Heart left ventricle (tissue), 16 donors: ENCODE data around the gene PHACTR3. TPM values are rescaled to one million over a fixed set of nuclear protein-coding genes. Genes with fewer than 3 reads are reported as not detected.

ENCODE experiments used
- ATAC-seq, 4 donors: fragments of 200-7000 bp; cut with Tn5 transposase; one replicate each; pipeline ENCODE4 v1.9.1; 2020 to 2022; ENCODE audit warnings: moderate library complexity in 4 of 4, mild to moderate bottlenecking in 3 of 4, moderate number of reproducible peaks in 1 of 4
- DNase-seq, 5 donors: peaks; one replicate each; pipeline ENCODE4 v3.0.0-alpha.2; 2020
- H3K27ac ChIP-seq, 12 donors: fragments of 200-600 bp; sonication (generic) in 4 of 12; one replicate each; pipeline versions ENCODE4 v1.5.0 to v1.8.0; 2016 to 2022; ENCODE audit warnings: mild to moderate bottlenecking in 2 of 12
- H3K27me3 ChIP-seq, 9 donors: fragments of 200-600 bp; sonication (generic) in 2 of 9; one replicate each; pipeline versions ENCODE4 v1.5.1 to v1.8.0; 2016 to 2022; ENCODE audit warnings: mild to moderate bottlenecking in 3 of 9
- H3K36me3 ChIP-seq, 9 donors: fragments of 200-600 bp; sonication (generic) in 2 of 9; one replicate each; pipeline versions ENCODE4 v1.5.0 to v1.8.0; 2018 to 2022; ENCODE audit warnings: mild to moderate bottlenecking in 2 of 9
- H3K4me1 ChIP-seq, 12 donors: fragments of 200-600 bp; sonication (generic) in 4 of 12; one replicate each; pipeline versions ENCODE4 v1.5.0 to v1.8.0; 2016 to 2022; ENCODE audit warnings: mild to moderate bottlenecking in 3 of 12
- H3K4me3 ChIP-seq, 12 donors: fragments of 200-600 bp; sonication (generic) in 4 of 12; one replicate each; pipeline versions ENCODE4 v1.5.0 to v1.8.0; 2017 to 2022; ENCODE audit warnings: mild to moderate bottlenecking in 9 of 12, moderate library complexity in 4 of 12
- H3K9me3 ChIP-seq, 12 donors: fragments of 200-600 bp; sonication (generic) in 4 of 12; one replicate each; pipeline versions ENCODE4 v1.5.0 to v1.8.0; 2016 to 2022; ENCODE audit warnings: mild to moderate bottlenecking in 1 of 12
- POLR2A ChIP-seq, 2 donors: fragments of 450-650 bp; IDR thresholded peaks; one replicate each; pipeline ENCODE4 v1.6.1; 2017; ENCODE audit warnings: antibody characterized with exemption in 2 of 2, mild to moderate bottlenecking in 2 of 2, moderate library complexity in 2 of 2
- WGBS, 4 donors: extraction: QIAGEN DNeasy Blood & Tissue Kit in 2 of 4; methylation state at CpG; one replicate each; pipeline versions ENCODE4 v1.1.5 to v1.1.7; 2013 to 2018; 5-methylcytosine and 5-hydroxymethylcytosine counted together
- intact Hi-C, 10 donors: fragments of 100-400 bp; cut with DNase I; formaldehyde crosslinking; loops; one replicate each; pipeline versions ENCODE4 v1.11.1 to v1.14.2; 2022
- polyA plus RNA-seq, 2 donors: library from polyadenylated mRNA; stranded (reverse); fragments of 200-250 nt; gene quantifications; one replicate each; pipeline ENCODE4 v1.2.3, GENCODE V29; 2013
- total RNA-seq, 9 donors: library from RNA; depleted of rRNA in 2 of 9; stranded (reverse); fragments of >200 nt in 2 of 9; fragmentation: NEBNext Ultra II Directional in 3 of 9; extraction: Animal tissue kit (Norgen Biotek cat#: 25700) in 3 of 9; gene quantifications; one replicate each; pipeline versions ENCODE4 v1.1.0 to v1.2.4, GENCODE V29; 2016 to 2023
- TF ChIP-seq, protein P1 (sequence below), 12 donors: fragments of 200-600 bp; sonication (generic) in 4 of 12; IDR thresholded peaks; one replicate each; pipeline versions ENCODE4 v1.5.0 to v1.8.0; 2018 to 2022; ENCODE audit warnings: antibody characterized with exemption in 12 of 12, mild to moderate bottlenecking in 5 of 12
- donor health status: ischemic (EF 13 %, LVEDD 7.1; RV severe dilation, severe dysfunction).
- donor health status: healthy with polysubstance abuse.
- donor health status: DM: no; HTN: yes; CAD: no.
- donor health status: DM: no; HTN: no; CAD: no.
- donor health status: ischemic (EF 25% LVEDD 6.9; RV normal size, moderate dysfunction).
- donor health status: ischemic (EF 25% LVEDD 5.7; RV mildly dilated, moderate dysfunction).
- donor health status: healthy.
- donor health status: DM: yes; HTN: yes; CAD: no.
- donor health status: ischemic (EF 35%, LVEDD 5.7; RV mildly dilated, moderate dysfunction).
- donor health status: nonischemic (EF 11% LVEDD 7.7; RV severe dilation, severe dysfunction).
- donor health status: DM: yes; HTN: yes; CAD: no.
- donor health status: PGD.
- donor health status: ischemic (EF 29% LVEDD 5.4; RV normal size, mild dysfunction).
- donor health status: nonischemic (EF 23%, LVEDD 6.1; RV moderate dilation, normal function).

Gene PHACTR3
- total and polyA plus RNA-seq, 11 donors, result 0.19 to 14.6 (median 3.5) TPM

- WGBS, 4 donors, result 60 to 82% (median 70%) methylated on average over 3 of the region's 3 CpGs
- H3K9me3 ChIP-seq, result no peaks in the 10 kb centered on the region
- no peaks in the 10 kb centered on the region for H3K36me3 ChIP-seq
- H3K27me3 ChIP-seq, result no peaks in the 10 kb centered on the region
- H3K4me3 ChIP-seq, result no peak overlapping the region
- ATAC-seq, result no peak
- peaks cover 0 to 14% (median 0%) of the 10 kb centered on the region in 12 donors for H3K4me1 ChIP-seq
- intact Hi-C loops, result no loop called here
- no peak overlapping the region for H3K27ac ChIP-seq
- no peak for DNase-seq
- no peak for TF ChIP-seq POLR2A (IDR thresholded peaks at IDR 0.05)
- TF ChIP-seq, protein P1, sequence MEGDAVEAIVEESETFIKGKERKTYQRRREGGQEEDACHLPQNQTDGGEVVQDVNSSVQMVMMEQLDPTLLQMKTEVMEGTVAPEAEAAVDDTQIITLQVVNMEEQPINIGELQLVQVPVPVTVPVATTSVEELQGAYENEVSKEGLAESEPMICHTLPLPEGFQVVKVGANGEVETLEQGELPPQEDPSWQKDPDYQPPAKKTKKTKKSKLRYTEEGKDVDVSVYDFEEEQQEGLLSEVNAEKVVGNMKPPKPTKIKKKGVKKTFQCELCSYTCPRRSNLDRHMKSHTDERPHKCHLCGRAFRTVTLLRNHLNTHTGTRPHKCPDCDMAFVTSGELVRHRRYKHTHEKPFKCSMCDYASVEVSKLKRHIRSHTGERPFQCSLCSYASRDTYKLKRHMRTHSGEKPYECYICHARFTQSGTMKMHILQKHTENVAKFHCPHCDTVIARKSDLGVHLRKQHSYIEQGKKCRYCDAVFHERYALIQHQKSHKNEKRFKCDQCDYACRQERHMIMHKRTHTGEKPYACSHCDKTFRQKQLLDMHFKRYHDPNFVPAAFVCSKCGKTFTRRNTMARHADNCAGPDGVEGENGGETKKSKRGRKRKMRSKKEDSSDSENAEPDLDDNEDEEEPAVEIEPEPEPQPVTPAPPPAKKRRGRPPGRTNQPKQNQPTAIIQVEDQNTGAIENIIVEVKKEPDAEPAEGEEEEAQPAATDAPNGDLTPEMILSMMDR (IDR thresholded peaks at IDR 0.05), result peak in 2 of 12 donors; percentile 17
Observed at GRCh38 chr20:59770270-59770669, 165.9 kb downstream of the PHACTR3 start.

- Histone ChIP-seq H3K9me3 (no peaks in the 10 kb centered on the region), H3K27ac (peak overlapping the region in 1 of 12 donors; percentile 30), H3K27me3 (no peaks in the 10 kb centered on the region), H3K4me3 (no peak overlapping the region), H3K36me3 (no peaks in the 10 kb centered on the region), H3K4me1 (peaks cover 0 to 14% (median 0%) of the 10 kb centered on the region in 12 donors)
- intact Hi-C loops, result no loop called here
- 70 to 86% (median 81%) methylated on average over 6 to 7 of the region's 7 CpGs for WGBS, 4 donors
- DNase-seq, result no peak
- no peak for ATAC-seq
- TF ChIP-seq POLR2A (IDR thresholded peaks at IDR 0.05), result no peak
- TF ChIP-seq, protein P1 (IDR thresholded peaks at IDR 0.05), result no peak
Observed at GRCh38 chr20:59770851-59771250, 166.5 kb downstream of the PHACTR3 start.

- peak overlapping the region in 4 of 12 donors; percentile 14 to 39 (median 27) for H3K27ac ChIP-seq
- H3K9me3 ChIP-seq, result no peaks in the 10 kb centered on the region
- WGBS, 4 donors, result 36 to 45% (median 44%) methylated on average over 9 to 11 of the region's 11 CpGs
- H3K4me1 ChIP-seq, result peaks cover 0 to 14% (median 0%) of the 10 kb centered on the region in 12 donors
- no peak overlapping the region for H3K4me3 ChIP-seq
- intact Hi-C loops, result no loop called here
- no peaks in the 10 kb centered on the region for H3K27me3 ChIP-seq
- TF ChIP-seq POLR2A (IDR thresholded peaks at IDR 0.05), result no peak
- TF ChIP-seq, protein P1 (IDR thresholded peaks at IDR 0.05), result no peak
- no peaks in the 10 kb centered on the region for H3K36me3 ChIP-seq
- peak in 2 of 5 donors; percentile 52 to 73 for DNase-seq
- peak; percentile 39 to 81 (median 72) for ATAC-seq
Observed at GRCh38 chr20:59771506-59772372, 167.4 kb downstream of the PHACTR3 start.

- intact Hi-C loops, result no loop called here
- Histone ChIP-seq H3K9me3 (no peaks in the 10 kb centered on the region), H3K36me3 (no peaks in the 10 kb centered on the region), H3K4me1 (peaks cover 0 to 14% (median 0%) of the 10 kb centered on the region in 12 donors), H3K27me3 (no peaks in the 10 kb centered on the region), H3K27ac (no peak overlapping the region), H3K4me3 (no peak overlapping the region)
- no peak for ATAC-seq
- TF ChIP-seq, protein P1 (IDR thresholded peaks at IDR 0.05), result no peak
- no peak for TF ChIP-seq POLR2A (IDR thresholded peaks at IDR 0.05)
- WGBS, 4 donors, result 52 to 75% (median 64%) methylated on average over 5 to 6 of the region's 6 CpGs
- DNase-seq, result no peak
Observed at GRCh38 chr20:59772373-59772705, 168.0 kb downstream of the PHACTR3 start.
